Measurements from ENCODE around the gene GALNT1.

The GALNT1 gene

DNA sequence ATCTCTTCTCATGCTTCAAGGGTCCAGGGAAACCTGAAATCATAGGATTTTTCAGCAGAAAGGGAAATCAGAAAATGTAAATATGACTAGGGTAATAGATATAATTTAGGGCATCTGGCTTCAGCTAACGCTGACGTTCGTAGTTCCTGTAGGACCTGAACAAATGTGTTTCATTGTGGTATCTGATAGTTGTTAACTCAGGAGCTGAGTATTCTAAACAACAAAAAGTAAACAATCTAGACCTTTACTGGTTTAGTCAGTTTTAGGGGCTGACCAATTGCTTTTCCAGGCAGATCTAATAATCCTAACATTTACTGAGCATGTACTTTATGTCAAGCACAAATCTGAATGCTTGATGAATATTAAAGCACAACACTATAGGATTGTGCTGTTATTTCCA, 114.8 kb downstream of the GALNT1 start:
- H3K4me3 ChIP-seq (ENCODE audit: insufficient read depth, low read length, poor library complexity, severe bottlenecking): no peak overlapping the region
- H3K9me3 ChIP-seq (ENCODE audit: insufficient read depth, low read length): no peaks in the 10 kb centered on the region
- no peak overlapping the region for H3K4me2 ChIP-seq (ENCODE audit: low read depth, low read length, poor library complexity, severe bottlenecking)
- TF ChIP-seq, protein P1, sequence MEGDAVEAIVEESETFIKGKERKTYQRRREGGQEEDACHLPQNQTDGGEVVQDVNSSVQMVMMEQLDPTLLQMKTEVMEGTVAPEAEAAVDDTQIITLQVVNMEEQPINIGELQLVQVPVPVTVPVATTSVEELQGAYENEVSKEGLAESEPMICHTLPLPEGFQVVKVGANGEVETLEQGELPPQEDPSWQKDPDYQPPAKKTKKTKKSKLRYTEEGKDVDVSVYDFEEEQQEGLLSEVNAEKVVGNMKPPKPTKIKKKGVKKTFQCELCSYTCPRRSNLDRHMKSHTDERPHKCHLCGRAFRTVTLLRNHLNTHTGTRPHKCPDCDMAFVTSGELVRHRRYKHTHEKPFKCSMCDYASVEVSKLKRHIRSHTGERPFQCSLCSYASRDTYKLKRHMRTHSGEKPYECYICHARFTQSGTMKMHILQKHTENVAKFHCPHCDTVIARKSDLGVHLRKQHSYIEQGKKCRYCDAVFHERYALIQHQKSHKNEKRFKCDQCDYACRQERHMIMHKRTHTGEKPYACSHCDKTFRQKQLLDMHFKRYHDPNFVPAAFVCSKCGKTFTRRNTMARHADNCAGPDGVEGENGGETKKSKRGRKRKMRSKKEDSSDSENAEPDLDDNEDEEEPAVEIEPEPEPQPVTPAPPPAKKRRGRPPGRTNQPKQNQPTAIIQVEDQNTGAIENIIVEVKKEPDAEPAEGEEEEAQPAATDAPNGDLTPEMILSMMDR (IDR thresholded peaks at IDR 0.05; ENCODE audit: insufficient read depth, low read length, poor library complexity, severe bottlenecking): no peak
- TF ChIP-seq EZH2phosphoT487 (conservative IDR thresholded peaks at IDR 0.05; ENCODE audit: low read length): no peak
- H2AFZ ChIP-seq (ENCODE audit: low read depth, low read length, severe bottlenecking): no peak overlapping the region
- H3K9ac ChIP-seq (ENCODE audit: low read length): no peak overlapping the region
- H3K27ac ChIP-seq (ENCODE audit: low read depth, low read length): no peak overlapping the region
- no peaks in the 10 kb centered on the region for H3K27me3 ChIP-seq (ENCODE audit: low read length)
- H4K20me1 ChIP-seq (ENCODE audit: low read depth, low read length): no peaks in the 10 kb centered on the region
- no peaks in the 10 kb centered on the region for H3F3A ChIP-seq (ENCODE audit: insufficient read depth)
- 0 out of 2 replicates have a peak, but pooled peaks cover 2% of the 10 kb centered on the region for H3K36me3 ChIP-seq (ENCODE audit: low read length)
- no peaks in the 10 kb centered on the region for H3K9me2 ChIP-seq (replicated peaks; ENCODE audit: insufficient read depth, low read length)
- no peaks in the 10 kb centered on the region for H3K79me2 ChIP-seq (ENCODE audit: insufficient read depth, low read length)

DNA sequence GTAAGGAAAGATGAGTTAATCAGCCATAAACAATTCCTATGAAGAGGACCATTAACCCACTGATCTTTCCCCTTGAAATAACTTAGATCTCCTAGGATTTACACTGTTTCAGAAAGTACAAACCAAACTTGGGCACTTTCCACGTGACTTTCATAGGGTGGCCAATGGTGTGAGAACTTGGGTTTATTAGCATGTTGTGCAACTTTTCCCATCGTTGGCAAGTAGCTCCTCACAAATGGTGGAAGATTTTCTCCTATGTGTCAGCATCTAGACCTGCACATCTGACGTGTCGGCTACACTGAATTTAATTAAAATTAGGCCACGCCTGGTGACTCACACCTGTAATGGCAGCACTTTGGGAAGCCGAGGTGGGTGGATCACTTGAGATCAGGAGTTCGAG, 116.3 kb downstream of the GALNT1 start:
- Histone ChIP-seq H3K27me3 (ENCODE audit: low read length) (no peaks in the 10 kb centered on the region), H3K27ac (ENCODE audit: low read depth, low read length) (no peak overlapping the region), H3K79me2 (ENCODE audit: insufficient read depth, low read length) (no peaks in the 10 kb centered on the region), H3K9ac (ENCODE audit: low read length) (no peak overlapping the region), H3K9me2 (replicated peaks; ENCODE audit: insufficient read depth, low read length) (no peaks in the 10 kb centered on the region), H3K36me3 (ENCODE audit: low read length) (no peaks in the 10 kb centered on the region), H3K4me2 (ENCODE audit: low read depth, low read length, poor library complexity, severe bottlenecking) (no peak overlapping the region), H3F3A (ENCODE audit: insufficient read depth) (no peaks in the 10 kb centered on the region), H3K9me3 (ENCODE audit: insufficient read depth, low read length) (no peaks in the 10 kb centered on the region), H2AFZ (ENCODE audit: low read depth, low read length, severe bottlenecking) (no peak overlapping the region), H4K20me1 (ENCODE audit: low read depth, low read length) (no peaks in the 10 kb centered on the region), H3K4me3 (ENCODE audit: insufficient read depth, low read length, poor library complexity, severe bottlenecking) (no peak overlapping the region)
- TF ChIP-seq, protein P1 (IDR thresholded peaks at IDR 0.05; ENCODE audit: insufficient read depth, low read length, poor library complexity, severe bottlenecking): no peak
- TF ChIP-seq EZH2phosphoT487 (conservative IDR thresholded peaks at IDR 0.05; ENCODE audit: low read length): no peak

DNA sequence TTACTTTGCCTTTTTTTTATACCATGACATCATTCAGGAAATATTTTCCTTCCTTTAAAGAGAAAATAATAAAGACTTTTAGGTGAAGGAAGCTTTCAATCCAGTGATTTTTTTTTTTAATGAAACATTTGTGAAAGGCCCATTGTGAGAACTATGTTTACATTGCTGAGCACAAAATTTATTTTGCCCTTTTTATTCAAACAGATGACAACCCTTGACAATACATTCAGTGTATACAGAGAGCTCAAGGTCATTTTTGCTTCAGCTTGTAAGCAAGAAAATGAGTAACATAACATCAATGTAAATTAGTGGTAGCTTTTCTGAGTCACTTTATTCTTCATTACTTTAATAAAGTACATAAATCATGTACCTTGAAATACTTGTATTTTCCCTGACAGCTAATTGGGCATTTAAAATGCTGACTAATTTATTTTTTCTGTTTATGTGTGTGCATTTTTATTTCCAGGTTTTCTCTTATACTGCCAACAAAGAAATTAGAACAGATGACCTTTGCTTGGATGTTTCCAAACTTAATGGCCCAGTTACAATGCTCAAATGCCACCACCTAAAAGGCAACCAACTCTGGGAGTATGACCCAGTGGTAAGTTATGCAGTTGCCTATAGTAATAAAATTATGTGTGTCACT, 121.6 kb downstream of the GALNT1 start:
- Histone ChIP-seq H3K9me2 (replicated peaks; ENCODE audit: insufficient read depth, low read length) (no peaks in the 10 kb centered on the region), H4K20me1 (ENCODE audit: low read depth, low read length) (no peaks in the 10 kb centered on the region), H3F3A (ENCODE audit: insufficient read depth) (no peaks in the 10 kb centered on the region), H3K36me3 (ENCODE audit: low read length) (no peaks in the 10 kb centered on the region), H3K4me2 (ENCODE audit: low read depth, low read length, poor library complexity, severe bottlenecking) (no peak overlapping the region), H2AFZ (ENCODE audit: low read depth, low read length, severe bottlenecking) (no peak overlapping the region), H3K27me3 (ENCODE audit: low read length) (no peaks in the 10 kb centered on the region), H3K79me2 (ENCODE audit: insufficient read depth, low read length) (no peaks in the 10 kb centered on the region), H3K9ac (ENCODE audit: low read length) (no peak overlapping the region), H3K27ac (ENCODE audit: low read depth, low read length) (no peak overlapping the region), H3K9me3 (ENCODE audit: insufficient read depth, low read length) (no peaks in the 10 kb centered on the region), H3K4me3 (ENCODE audit: insufficient read depth, low read length, poor library complexity, severe bottlenecking) (no peak overlapping the region)
- TF ChIP-seq EZH2phosphoT487 (conservative IDR thresholded peaks at IDR 0.05; ENCODE audit: low read length): no peak
- TF ChIP-seq, protein P1 (IDR thresholded peaks at IDR 0.05; ENCODE audit: insufficient read depth, low read length, poor library complexity, severe bottlenecking): no peak

Data from SU-DHL-6 (cell line).